ACC112 (cell line): Measurements from ENCODE around the gene GPRC5A.
"Not testable (repeated sequence)": the region's sequence is repeated elsewhere in the genome, so short reads cannot be mapped to it uniquely, and the experiment has no call there.

ENCODE experiments used
- H2AFZ ChIP-seq: fragments of 200-600 bp; sonication (generic); one replicate; pipeline ENCODE4 v1.6.0; 2017; ENCODE audit warnings: antibody characterized with exemption, low read length; ENCODE audit not compliant: unreplicated experiment
- H3K27ac ChIP-seq: fragments of 200-600 bp; sonication (generic); 2 replicates; pipeline ENCODE4 v1.5.1; 2014; ENCODE audit warnings: low read depth, mild to moderate bottlenecking, antibody characterized with exemption, low read length, moderate library complexity
- H3K27me3 ChIP-seq: fragments of 200-600 bp; sonication (generic); 2 replicates; pipeline ENCODE4 v1.6.1; 2014; ENCODE audit warnings: mild to moderate bottlenecking, antibody characterized with exemption, low read length, moderate library complexity, mixed read lengths; ENCODE audit not compliant: insufficient read depth
- H3K36me3 ChIP-seq: fragments of 200-600 bp; sonication (generic); 2 replicates; pipeline ENCODE4 v1.6.1; 2016; ENCODE audit warnings: mild to moderate bottlenecking, antibody characterized with exemption, low read length, moderate library complexity, mixed read lengths; ENCODE audit not compliant: insufficient read depth
- H3K4me1 ChIP-seq: fragments of 200-600 bp; sonication (generic); one replicate; pipeline ENCODE4 v1.6.1; 2016; ENCODE audit warnings: low read length, mixed read lengths; ENCODE audit not compliant: insufficient read depth, unreplicated experiment, control insufficient read depth
- H3K4me3 ChIP-seq: fragments of 200-600 bp; sonication (generic); 2 replicates; pipeline ENCODE4 v1.5.1; 2014; ENCODE audit warnings: mild to moderate bottlenecking, low read depth, low read length
- H3K79me2 ChIP-seq: fragments of 200-600 bp; sonication (generic); one replicate; pipeline ENCODE4 v1.6.0; 2016; ENCODE audit warnings: low read length; ENCODE audit not compliant: control insufficient read depth, unreplicated experiment, insufficient read depth

Gene GPRC5A, protein sequence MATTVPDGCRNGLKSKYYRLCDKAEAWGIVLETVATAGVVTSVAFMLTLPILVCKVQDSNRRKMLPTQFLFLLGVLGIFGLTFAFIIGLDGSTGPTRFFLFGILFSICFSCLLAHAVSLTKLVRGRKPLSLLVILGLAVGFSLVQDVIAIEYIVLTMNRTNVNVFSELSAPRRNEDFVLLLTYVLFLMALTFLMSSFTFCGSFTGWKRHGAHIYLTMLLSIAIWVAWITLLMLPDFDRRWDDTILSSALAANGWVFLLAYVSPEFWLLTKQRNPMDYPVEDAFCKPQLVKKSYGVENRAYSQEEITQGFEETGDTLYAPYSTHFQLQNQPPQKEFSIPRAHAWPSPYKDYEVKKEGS

DNA sequence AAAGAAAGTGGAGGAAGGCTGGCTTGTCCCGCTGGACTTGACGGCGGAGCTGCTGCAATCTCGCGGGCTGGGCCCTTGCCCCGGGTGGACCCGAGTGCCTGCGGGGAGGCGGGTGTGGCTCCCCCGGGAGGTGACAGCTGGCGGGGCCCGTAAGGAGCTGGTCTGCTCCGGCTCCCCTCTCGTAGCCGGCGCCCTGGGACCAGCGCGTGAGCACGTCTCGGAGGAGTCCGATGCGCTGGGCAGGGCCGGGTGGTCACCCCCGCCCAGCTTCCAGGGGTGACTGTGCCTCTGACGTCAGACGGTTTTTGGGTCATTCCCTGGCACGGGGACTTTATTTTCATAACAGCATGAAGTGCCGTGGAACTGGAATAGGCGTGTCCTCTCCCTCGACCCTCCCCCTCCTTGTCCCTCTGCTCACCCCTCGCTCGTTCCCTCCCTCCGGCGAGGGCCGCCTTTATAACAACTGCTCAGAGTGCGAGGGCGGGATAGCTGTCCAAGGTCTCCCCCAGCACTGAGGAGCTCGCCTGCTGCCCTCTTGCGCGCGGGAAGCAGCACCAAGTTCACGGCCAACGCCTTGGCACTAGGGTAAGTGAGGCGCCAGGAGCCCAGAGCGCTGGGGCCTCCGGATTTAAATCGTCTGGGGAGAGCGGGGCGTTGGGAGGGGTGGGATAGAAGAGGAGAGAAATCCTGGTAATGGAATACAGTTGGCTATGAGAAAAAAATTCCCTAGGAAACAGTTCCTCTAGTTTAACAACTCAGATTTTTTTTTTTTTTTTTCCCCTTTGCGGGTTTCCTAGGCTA, at the start of gene GPRC5A:
GPRC5A (plus strand) TSS at position 483 of the 801 bp plus-strand sequence. CDS start 16,688 bp downstream, outside the sequence.
- Histone ChIP-seq H2AFZ (peak within 1 kb of the TSS; percentile 35), H3K4me1 (peaks cover 31% of the 10 kb centered on the region), H3K27me3 (no peaks in the 10 kb centered on the region), H3K79me2 (peaks cover 25% of the 10 kb centered on the region), H3K27ac (peak within 1 kb of the TSS; percentile 88), H3K36me3 (no peaks in the 10 kb centered on the region), H3K4me3 (peak within 1 kb of the TSS; percentile 85)

DNA sequence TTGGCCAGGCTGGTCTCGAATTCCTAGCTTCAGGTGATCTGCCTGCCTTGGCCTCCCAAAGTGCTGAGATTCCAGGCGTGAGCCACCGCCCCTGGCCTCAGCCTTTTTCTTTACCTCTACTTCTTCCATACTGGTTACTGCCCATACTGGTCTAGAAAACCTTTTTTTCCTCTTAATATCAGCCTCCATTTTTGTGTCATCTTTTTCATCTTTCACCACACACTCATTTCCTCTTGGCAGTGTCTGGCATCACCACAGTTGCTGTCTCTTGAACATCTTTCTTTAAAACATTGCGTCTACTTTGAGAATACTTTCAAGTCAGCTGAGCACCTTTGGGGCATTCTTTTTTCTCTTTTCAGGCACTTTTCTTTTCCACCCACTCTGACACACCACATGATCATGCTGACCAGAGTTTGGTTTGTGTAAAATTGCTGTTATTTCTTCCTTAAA, 45.5 kb upstream of the GPRC5A start:
- H3K4me3 ChIP-seq: no peak overlapping the region
- H2AFZ ChIP-seq: no peak overlapping the region
- H3K27me3 ChIP-seq: no peaks in the 10 kb centered on the region
- no peaks in the 10 kb centered on the region for H3K79me2 ChIP-seq
- peaks cover 4% of the 10 kb centered on the region for H3K4me1 ChIP-seq
- no peaks in the 10 kb centered on the region for H3K36me3 ChIP-seq
- no peak overlapping the region for H3K27ac ChIP-seq

- H3K79me2 ChIP-seq, H3K4me1 ChIP-seq, H2AFZ ChIP-seq, H3K27me3 ChIP-seq, H3K27ac ChIP-seq, H3K4me3 ChIP-seq, H3K36me3 ChIP-seq: not testable (repeated sequence)
Observed at GRCh38 chr12:12846780-12847179, 44.6 kb upstream of the GPRC5A start.

- Histone ChIP-seq H2AFZ (no peak overlapping the region), H3K79me2 (no peaks in the 10 kb centered on the region), H3K4me3 (no peak overlapping the region), H3K27me3 (no peaks in the 10 kb centered on the region), H3K27ac (no peak overlapping the region), H3K4me1 (no peaks in the 10 kb centered on the region), H3K36me3 (no peaks in the 10 kb centered on the region)
Observed at GRCh38 chr12:12853435-12853834, 37.9 kb upstream of the GPRC5A start.

DNA sequence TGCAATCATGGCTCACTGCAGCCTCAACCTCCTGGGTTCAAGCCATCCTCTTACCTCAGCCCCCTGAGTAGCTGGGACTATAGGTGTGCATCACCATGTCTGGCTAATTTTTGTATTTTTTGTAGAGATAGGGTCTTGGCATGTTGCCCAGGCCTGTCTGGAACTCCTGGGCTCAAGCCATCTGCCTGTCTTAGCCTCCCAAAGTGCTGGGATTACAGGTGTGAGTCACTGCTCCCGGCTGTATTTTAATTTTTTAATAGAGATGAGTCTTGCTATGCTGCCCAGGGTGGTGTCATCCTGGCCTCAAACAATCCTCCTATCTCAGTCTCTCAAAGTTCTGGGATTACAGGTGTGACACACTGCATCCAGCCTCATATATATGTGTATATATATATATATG, 31.7 kb upstream of the GPRC5A start:
- H3K4me1 ChIP-seq: no peaks in the 10 kb centered on the region
- no peaks in the 10 kb centered on the region for H3K27me3 ChIP-seq
- no peaks in the 10 kb centered on the region for H3K36me3 ChIP-seq
- no peaks in the 10 kb centered on the region for H3K79me2 ChIP-seq
- H2AFZ ChIP-seq: no peak overlapping the region
- H3K4me3 ChIP-seq: no peak overlapping the region
- no peak overlapping the region for H3K27ac ChIP-seq

- Histone ChIP-seq H3K27me3 (no peaks in the 10 kb centered on the region), H3K36me3 (no peaks in the 10 kb centered on the region), H3K27ac (no peak overlapping the region), H3K79me2 (no peaks in the 10 kb centered on the region), H3K4me1 (no peaks in the 10 kb centered on the region), H3K4me3 (no peak overlapping the region), H2AFZ (no peak overlapping the region)
Observed at GRCh38 chr12:12864243-12864642, 27.1 kb upstream of the GPRC5A start.

- Histone ChIP-seq H3K4me3 (no peak overlapping the region), H3K79me2 (no peaks in the 10 kb centered on the region), H3K27ac (no peak overlapping the region), H3K27me3 (no peaks in the 10 kb centered on the region), H3K4me1 (peaks cover 39% of the 10 kb centered on the region), H3K36me3 (no peaks in the 10 kb centered on the region), H2AFZ (no peak overlapping the region)
Observed at GRCh38 chr12:12868477-12869235, 22.7 kb upstream of the GPRC5A start.

DNA sequence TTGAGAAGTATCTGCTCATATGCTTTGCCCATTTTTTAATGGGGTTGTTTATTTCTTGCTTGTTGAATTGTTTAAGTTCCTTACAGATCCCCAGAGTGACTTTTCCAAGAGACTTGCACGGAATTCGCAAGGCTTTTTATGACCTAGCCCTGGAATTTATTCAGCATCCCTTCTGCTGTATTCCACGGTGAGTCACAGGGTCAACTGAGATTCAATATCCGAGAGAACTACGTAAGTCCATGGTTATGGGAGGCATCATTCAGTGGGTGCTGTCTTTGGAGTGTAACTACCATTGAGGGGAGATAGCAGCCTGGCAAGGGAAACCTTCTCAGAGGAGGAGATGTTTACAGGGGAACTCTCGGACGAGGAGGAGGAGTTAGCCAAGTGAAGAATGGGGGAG, 20.9 kb upstream of the GPRC5A start:
- Histone ChIP-seq H3K36me3 (no peaks in the 10 kb centered on the region), H3K4me3 (no peak overlapping the region), H3K4me1 (peaks cover 49% of the 10 kb centered on the region), H2AFZ (no peak overlapping the region), H3K27ac (peak overlapping the region; percentile 99), H3K27me3 (no peaks in the 10 kb centered on the region), H3K79me2 (no peaks in the 10 kb centered on the region)

DNA sequence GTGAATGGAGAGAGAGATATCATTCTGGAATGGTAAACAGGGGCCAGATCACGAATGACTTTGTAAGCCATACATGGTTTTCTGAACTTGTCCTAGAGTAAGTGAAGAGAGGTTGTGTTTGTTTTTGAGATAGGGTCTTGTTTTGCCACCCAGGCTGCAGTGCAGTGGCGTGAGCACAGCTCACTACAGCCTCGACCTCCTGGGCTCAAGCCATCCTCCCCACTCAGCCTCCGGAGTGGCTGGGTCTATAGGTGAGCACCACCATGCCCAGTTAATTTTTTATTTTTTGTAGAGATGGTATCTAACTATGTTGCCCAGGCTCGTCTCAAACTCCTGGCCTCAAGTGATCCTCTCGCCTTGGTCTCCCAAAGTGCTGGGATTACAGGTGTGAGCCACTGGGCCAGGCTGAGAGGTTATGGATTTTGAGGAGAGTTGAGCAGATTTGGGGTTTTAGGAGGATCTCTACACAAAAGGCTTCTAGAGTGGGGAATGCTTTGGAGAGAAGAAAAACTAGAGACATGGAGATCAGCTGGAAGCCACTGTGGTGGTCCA, 19.7 kb upstream of the GPRC5A start:
- no peak overlapping the region for H3K4me3 ChIP-seq
- no peaks in the 10 kb centered on the region for H3K27me3 ChIP-seq
- H3K79me2 ChIP-seq: no peaks in the 10 kb centered on the region
- H2AFZ ChIP-seq: no peak overlapping the region
- no peaks in the 10 kb centered on the region for H3K36me3 ChIP-seq
- H3K27ac ChIP-seq: peak overlapping the region; percentile 99
- H3K4me1 ChIP-seq: peaks cover 49% of the 10 kb centered on the region

- Histone ChIP-seq H3K27ac (peak overlapping the region; percentile 99), H3K4me3 (peak overlapping the region; percentile 14), H3K79me2 (no peaks in the 10 kb centered on the region), H3K27me3 (no peaks in the 10 kb centered on the region), H3K4me1 (peaks cover 49% of the 10 kb centered on the region), H3K36me3 (no peaks in the 10 kb centered on the region), H2AFZ (no peak overlapping the region)
Observed at GRCh38 chr12:12872139-12872933, 19.0 kb upstream of the GPRC5A start.
